K562 (cell line): ENCODE results near the gene PRRC2A. TPM values are rescaled to one million over a fixed set of nuclear protein-coding genes. Genes with fewer than 3 reads are reported as not detected.

Experiments used
- BRD9 ChIP-seq: fragments of 450-650 bp; IDR thresholded peaks from 2 replicates; pipeline ENCODE4 v1.6.1; 2018; ENCODE audit warnings: low read depth; ENCODE audit not compliant: partially characterized antibody
- CHD1 ChIP-seq: fragments of 200-600 bp; sonication (generic); IDR thresholded peaks from one replicate; pipeline ENCODE4 v1.6.1; 2012; ENCODE audit warnings: mild to moderate bottlenecking, moderate library complexity, low read length, inconsistent platforms
- CTBP1 ChIP-seq: fragments of 450-650 bp; IDR thresholded peaks from 2 replicates; pipeline ENCODE4 v1.6.1; 2016; ENCODE audit warnings: borderline replicate concordance
- DMBX1 ChIP-seq: fragments of 250-450 bp; sonication (Bioruptor Pico); IDR thresholded peaks from 2 replicates; pipeline ENCODE4 v1.8.0; 2022; ENCODE audit warnings: inconsistent platforms, mild to moderate bottlenecking, moderate library complexity, borderline replicate concordance
- EGR1 ChIP-seq: fragments of 450-650 bp; conservative IDR thresholded peaks from 2 replicates; pipeline ENCODE4 v1.6.1; 2017; ENCODE audit warnings: mild to moderate bottlenecking
- ESRRA ChIP-seq: fragments of 450-650 bp; IDR thresholded peaks from 2 replicates; pipeline ENCODE4 v1.6.1; 2014; ENCODE audit warnings: low read depth, mild to moderate bottlenecking, moderate library complexity, borderline replicate concordance
- HOXB6 ChIP-seq: fragments of 250-450 bp; sonication (Bioruptor Pico); IDR thresholded peaks from 2 replicates; pipeline ENCODE4 v1.5.1; 2022; ENCODE audit warnings: mild to moderate bottlenecking, borderline replicate concordance
- NFIX ChIP-seq: fragments of 250-450 bp; sonication (Bioruptor Pico); IDR thresholded peaks from 2 replicates; pipeline ENCODE4 v1.4.0; 2020; ENCODE audit warnings: low read depth, mild to moderate bottlenecking, moderate library complexity
- SAP30 ChIP-seq: fragments of 200-600 bp; sonication (generic); IDR thresholded peaks from 2 replicates; pipeline ENCODE4 v1.6.1; 2012; ENCODE audit warnings: borderline replicate concordance, low read depth, mild to moderate bottlenecking, moderate library complexity, low read length, control low read depth, inconsistent platforms; ENCODE audit not compliant: insufficient read depth, poor library complexity, severe bottlenecking
- SMARCA4 ChIP-seq: fragments of 450-650 bp; IDR thresholded peaks from 2 replicates; pipeline ENCODE4 v1.6.1; 2016
- TOE1 ChIP-seq, 2 experiments: fragments of 450-650 bp in 1 of 2; sonication (generic) in 1 of 2; formaldehyde crosslinking in 1 of 2; IDR thresholded peaks; 2 replicates each; pipeline versions ENCODE4 v1.7.1 to v1.8.0; 2016 to 2022; ENCODE audit warnings: borderline replicate concordance in 2 of 2, mild to moderate bottlenecking in 2 of 2, antibody characterized with exemption in 1 of 2, inconsistent platforms in 1 of 2, low read depth in 1 of 2, missing genetic modification reagents in 1 of 2, moderate library complexity in 1 of 2
- polyA plus RNA-seq, 8 experiments: library from polyadenylated mRNA; depleted of rRNA in 4 of 8; stranded (reverse) in 5 of 8; unstranded in 3 of 8; fragments of >200 nt; fragmentation: Nextera tagmentation in 2 of 8; fragmentation: Illumina TruSeq in 1 of 8; extraction: Ambion mirVana in 2 of 8; extraction: Trizol in 1 of 8; gene quantifications; 2 replicates each; pipeline versions ENCODE4 v1.2.1 to v1.2.3, GENCODE V29; 2011 to 2014; ENCODE audit warnings: inconsistent platforms in 1 of 8, missing spikeins in 1 of 8
- total RNA-seq, 7 experiments: library from RNA; depleted of rRNA in 6 of 7; stranded (reverse); fragments of >200 nt in 6 of 7; fragmentation: Illumina TruSeq in 2 of 7; extraction: Trizol in 2 of 7; gene quantifications; 2 replicates each; pipeline versions ENCODE4 v1.2.1 to v1.2.3, GENCODE V29; 2011 to 2021; ENCODE audit warnings: low replicate concordance in 1 of 7
- TF ChIP-seq, protein P1 (sequence below): sonication (generic); formaldehyde crosslinking; IDR thresholded peaks from 2 replicates; pipeline ENCODE4 v1.8.0; 2022; ENCODE audit warnings: mild to moderate bottlenecking, missing genetic modification reagents
- TF ChIP-seq, protein P2 (sequence below): fragments of 450-650 bp; IDR thresholded peaks from 2 replicates; pipeline ENCODE4 v1.6.1; 2016; ENCODE audit warnings: mild to moderate bottlenecking
- TF ChIP-seq, protein P3 (sequence below): sonication (generic); formaldehyde crosslinking; IDR thresholded peaks from 2 replicates; pipeline ENCODE4 v1.8.1; 2023; ENCODE audit warnings: mild to moderate bottlenecking, missing genetic modification reagents
- TF ChIP-seq, protein P4 (sequence below): fragments of 450-650 bp; IDR thresholded peaks from 2 replicates; pipeline ENCODE4 v1.6.1; 2014; ENCODE audit warnings: low read depth, mild to moderate bottlenecking, moderate library complexity, borderline replicate concordance
- TF ChIP-seq, protein P5 (sequence below): fragments of 450-650 bp; formaldehyde crosslinking; IDR thresholded peaks from 2 replicates; pipeline ENCODE4 v1.4.0; 2020; ENCODE audit warnings: mild to moderate bottlenecking
- TF ChIP-seq, protein P6 (sequence below): sonication (generic); formaldehyde crosslinking; IDR thresholded peaks from 2 replicates; pipeline ENCODE4 v1.8.1; 2023; ENCODE audit warnings: mild to moderate bottlenecking, missing genetic modification reagents, moderate library complexity

PRRC2A gene
- total and polyA plus RNA-seq, 9 of the 15 experiments (the other 6 are each of a cell fraction or from before 2014, with no cell fraction given) = 1.0 to 332 (median 63.0) TPM

DNA sequence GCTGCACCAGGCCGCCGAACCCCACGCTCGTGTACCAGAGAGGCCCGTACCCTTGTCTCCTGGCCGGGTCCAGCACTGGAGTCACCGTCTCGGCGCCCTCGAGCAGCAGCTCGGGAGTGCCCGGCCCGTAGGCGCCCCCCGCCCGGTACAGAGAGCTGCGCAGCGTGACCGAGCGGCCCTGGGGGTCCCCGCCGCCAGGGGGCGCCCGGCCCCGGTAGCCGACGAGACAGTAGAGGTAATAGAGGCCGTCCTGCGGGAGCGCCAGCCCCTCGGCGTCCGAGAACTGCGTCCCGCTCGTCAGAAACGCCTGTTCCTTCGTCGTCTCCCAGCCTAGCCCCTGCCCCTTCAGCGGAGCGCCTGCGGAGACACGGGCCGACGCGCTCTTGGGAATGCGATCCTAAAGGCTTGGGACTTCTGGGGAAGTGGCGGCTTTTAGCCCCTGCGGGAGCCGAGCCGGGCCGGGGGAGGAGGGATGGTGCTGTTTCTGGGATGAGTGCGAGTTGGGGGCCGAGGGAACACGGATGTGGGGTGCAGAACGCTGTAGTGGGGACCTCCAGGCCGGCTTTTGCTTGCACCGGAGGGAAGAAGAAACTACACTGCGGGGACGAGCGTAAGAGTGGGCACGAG, 39.6 kb upstream of the PRRC2A start (continued):
- TF ChIP-seq DMBX1 = peak; percentile 74
- TF ChIP-seq TOE1 (IDR thresholded peaks at IDR 0.05; ENCODE audit: borderline replicate concordance) = peak; percentile 76; the same call in 1 of the 2 replicates
- TF ChIP-seq TOE1 (CRISPR knock-in tag; IDR thresholded peaks at IDR 0.05; ENCODE audit: borderline replicate concordance, low read depth) = peak; percentile 91; the same call in 1 of the 2 replicates
- TF ChIP-seq, protein P1, sequence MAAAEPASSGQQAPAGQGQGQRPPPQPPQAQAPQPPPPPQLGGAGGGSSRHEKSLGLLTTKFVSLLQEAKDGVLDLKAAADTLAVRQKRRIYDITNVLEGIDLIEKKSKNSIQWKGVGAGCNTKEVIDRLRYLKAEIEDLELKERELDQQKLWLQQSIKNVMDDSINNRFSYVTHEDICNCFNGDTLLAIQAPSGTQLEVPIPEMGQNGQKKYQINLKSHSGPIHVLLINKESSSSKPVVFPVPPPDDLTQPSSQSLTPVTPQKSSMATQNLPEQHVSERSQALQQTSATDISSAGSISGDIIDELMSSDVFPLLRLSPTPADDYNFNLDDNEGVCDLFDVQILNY (CRISPR knock-in tag) = peak; percentile 96
- TF ChIP-seq, protein P2, sequence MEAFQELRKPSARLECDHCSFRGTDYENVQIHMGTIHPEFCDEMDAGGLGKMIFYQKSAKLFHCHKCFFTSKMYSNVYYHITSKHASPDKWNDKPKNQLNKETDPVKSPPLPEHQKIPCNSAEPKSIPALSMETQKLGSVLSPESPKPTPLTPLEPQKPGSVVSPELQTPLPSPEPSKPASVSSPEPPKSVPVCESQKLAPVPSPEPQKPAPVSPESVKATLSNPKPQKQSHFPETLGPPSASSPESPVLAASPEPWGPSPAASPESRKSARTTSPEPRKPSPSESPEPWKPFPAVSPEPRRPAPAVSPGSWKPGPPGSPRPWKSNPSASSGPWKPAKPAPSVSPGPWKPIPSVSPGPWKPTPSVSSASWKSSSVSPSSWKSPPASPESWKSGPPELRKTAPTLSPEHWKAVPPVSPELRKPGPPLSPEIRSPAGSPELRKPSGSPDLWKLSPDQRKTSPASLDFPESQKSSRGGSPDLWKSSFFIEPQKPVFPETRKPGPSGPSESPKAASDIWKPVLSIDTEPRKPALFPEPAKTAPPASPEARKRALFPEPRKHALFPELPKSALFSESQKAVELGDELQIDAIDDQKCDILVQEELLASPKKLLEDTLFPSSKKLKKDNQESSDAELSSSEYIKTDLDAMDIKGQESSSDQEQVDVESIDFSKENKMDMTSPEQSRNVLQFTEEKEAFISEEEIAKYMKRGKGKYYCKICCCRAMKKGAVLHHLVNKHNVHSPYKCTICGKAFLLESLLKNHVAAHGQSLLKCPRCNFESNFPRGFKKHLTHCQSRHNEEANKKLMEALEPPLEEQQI = no peak
- TF ChIP-seq, protein P3, sequence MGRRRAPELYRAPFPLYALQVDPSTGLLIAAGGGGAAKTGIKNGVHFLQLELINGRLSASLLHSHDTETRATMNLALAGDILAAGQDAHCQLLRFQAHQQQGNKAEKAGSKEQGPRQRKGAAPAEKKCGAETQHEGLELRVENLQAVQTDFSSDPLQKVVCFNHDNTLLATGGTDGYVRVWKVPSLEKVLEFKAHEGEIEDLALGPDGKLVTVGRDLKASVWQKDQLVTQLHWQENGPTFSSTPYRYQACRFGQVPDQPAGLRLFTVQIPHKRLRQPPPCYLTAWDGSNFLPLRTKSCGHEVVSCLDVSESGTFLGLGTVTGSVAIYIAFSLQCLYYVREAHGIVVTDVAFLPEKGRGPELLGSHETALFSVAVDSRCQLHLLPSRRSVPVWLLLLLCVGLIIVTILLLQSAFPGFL (CRISPR knock-in tag) = 0 out of 2 replicates have a peak, but pooled peaks have one; percentile 19
- TF ChIP-seq CHD1 = peak; percentile 54
- TF ChIP-seq, protein P4, sequence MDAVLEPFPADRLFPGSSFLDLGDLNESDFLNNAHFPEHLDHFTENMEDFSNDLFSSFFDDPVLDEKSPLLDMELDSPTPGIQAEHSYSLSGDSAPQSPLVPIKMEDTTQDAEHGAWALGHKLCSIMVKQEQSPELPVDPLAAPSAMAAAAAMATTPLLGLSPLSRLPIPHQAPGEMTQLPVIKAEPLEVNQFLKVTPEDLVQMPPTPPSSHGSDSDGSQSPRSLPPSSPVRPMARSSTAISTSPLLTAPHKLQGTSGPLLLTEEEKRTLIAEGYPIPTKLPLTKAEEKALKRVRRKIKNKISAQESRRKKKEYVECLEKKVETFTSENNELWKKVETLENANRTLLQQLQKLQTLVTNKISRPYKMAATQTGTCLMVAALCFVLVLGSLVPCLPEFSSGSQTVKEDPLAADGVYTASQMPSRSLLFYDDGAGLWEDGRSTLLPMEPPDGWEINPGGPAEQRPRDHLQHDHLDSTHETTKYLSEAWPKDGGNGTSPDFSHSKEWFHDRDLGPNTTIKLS = 0 out of 2 replicates have a peak, but pooled peaks have one; percentile 52
- TF ChIP-seq NFIX (CRISPR knock-in tag) = no peak
- no peak for TF ChIP-seq HOXB6 (CRISPR knock-in tag)
- TF ChIP-seq CTBP1 = peak; percentile 91
- no peak for TF ChIP-seq EGR1
- no peak for TF ChIP-seq BRD9
- no peak for TF ChIP-seq ESRRA
- 0 out of 2 replicates have a peak, but pooled peaks have one; percentile 54 for TF ChIP-seq SMARCA4
- TF ChIP-seq, protein P5, sequence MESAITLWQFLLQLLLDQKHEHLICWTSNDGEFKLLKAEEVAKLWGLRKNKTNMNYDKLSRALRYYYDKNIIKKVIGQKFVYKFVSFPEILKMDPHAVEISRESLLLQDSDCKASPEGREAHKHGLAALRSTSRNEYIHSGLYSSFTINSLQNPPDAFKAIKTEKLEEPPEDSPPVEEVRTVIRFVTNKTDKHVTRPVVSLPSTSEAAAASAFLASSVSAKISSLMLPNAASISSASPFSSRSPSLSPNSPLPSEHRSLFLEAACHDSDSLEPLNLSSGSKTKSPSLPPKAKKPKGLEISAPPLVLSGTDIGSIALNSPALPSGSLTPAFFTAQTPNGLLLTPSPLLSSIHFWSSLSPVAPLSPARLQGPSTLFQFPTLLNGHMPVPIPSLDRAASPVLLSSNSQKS (CRISPR knock-in tag) = no peak
- TF ChIP-seq, protein P6, sequence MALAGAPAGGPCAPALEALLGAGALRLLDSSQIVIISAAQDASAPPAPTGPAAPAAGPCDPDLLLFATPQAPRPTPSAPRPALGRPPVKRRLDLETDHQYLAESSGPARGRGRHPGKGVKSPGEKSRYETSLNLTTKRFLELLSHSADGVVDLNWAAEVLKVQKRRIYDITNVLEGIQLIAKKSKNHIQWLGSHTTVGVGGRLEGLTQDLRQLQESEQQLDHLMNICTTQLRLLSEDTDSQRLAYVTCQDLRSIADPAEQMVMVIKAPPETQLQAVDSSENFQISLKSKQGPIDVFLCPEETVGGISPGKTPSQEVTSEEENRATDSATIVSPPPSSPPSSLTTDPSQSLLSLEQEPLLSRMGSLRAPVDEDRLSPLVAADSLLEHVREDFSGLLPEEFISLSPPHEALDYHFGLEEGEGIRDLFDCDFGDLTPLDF = peak; percentile 70; the same call in 1 of the 2 replicates
- no peak for TF ChIP-seq SAP30
